ENCODE data around the gene WDR43.
"Not testable (repeated sequence)": the region's sequence is repeated elsewhere in the genome, so short reads cannot be mapped to it uniquely, and the experiment has no call there.

WDR43 gene

DNA sequence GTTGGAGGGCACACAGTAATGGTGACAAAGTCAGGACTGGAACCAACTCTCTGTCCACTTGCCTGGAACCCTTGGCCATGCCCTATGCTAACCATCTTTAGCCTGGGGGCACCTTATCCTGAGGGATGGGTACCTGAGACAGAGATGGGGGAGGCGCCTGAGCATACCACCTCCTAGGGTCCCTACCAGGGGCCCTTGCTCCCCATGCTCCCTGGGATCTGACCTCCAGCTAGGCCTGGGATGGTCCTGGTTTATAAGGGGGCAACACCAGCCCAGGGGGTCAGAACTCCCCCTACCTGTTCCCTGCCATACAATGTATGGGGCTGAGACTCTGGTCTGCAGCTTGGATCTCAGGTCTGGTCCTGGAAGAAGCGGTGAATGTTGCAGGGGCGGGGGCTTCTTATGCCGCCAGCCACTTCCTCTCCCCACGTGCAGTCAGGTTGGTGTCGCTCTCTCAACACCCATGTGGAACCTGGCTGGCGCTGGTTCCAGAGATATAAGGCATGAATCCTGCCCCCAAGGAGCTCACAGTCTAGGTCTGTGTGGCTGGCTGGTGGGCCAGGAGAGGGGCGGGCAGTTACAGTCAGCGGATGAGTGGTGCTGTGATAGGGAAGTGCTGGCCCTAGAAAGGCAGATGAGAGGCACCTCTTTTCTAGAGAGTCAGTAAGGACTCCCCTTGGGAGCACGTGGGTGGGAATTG lies 82.9 kb downstream of the WDR43 start:
- Histone ChIP-seq H3K9me3 (ENCODE audit: insufficient read depth, low read depth, low read length) (no peaks in the 10 kb centered on the region), H3K4me1 (ENCODE audit: control insufficient read depth in 1 of 2, insufficient read depth in 2 of 2, low read length in 2 of 2) (peaks cover 4 to 8% of the 10 kb centered on the region in 2 experiments), H4K12ac (ENCODE audit: low read depth, low read length) (no peak overlapping the region), H2AFZ (ENCODE audit: insufficient read depth, low read length, poor library complexity) (no peak overlapping the region), H3K27ac (ENCODE audit: low read depth, low read length) (no peak overlapping the region), H4K8ac (ENCODE audit: low read depth, low read length) (no peak overlapping the region), H3K18ac (ENCODE audit: low read length) (no peak overlapping the region), H3K36me3 (ENCODE audit: control insufficient read depth in 1 of 2, insufficient read depth in 2 of 2, low read length in 2 of 2) (no peaks in the 10 kb centered on the region), H3K79me1 (ENCODE audit: low read length) (no peaks in the 10 kb centered on the region), H3K79me2 (ENCODE audit: control insufficient read depth, insufficient read depth, low read length, poor library complexity) (no peaks in the 10 kb centered on the region), H4K91ac (ENCODE audit: low read depth, low read length) (no peak overlapping the region), H3K4me2 (ENCODE audit: low read length) (no peak overlapping the region), H2AK5ac (ENCODE audit: low read length) (no peak overlapping the region), H3K4me3 (ENCODE audit: low read depth, low read length) (no peak overlapping the region), H3K4ac (ENCODE audit: low read depth, low read length) (no peak overlapping the region), H3K9ac (ENCODE audit: low read length) (no peak overlapping the region), H2BK12ac (ENCODE audit: low read length) (no peak overlapping the region), H2BK5ac (ENCODE audit: low read depth, low read length, poor library complexity) (no peak overlapping the region), H3K14ac (ENCODE audit: low read length) (no peak overlapping the region), H3K23ac (ENCODE audit: low read length) (no peak overlapping the region), H3K27me3 (ENCODE audit: insufficient read depth, low read length) (no peaks in the 10 kb centered on the region), H2BK120ac (ENCODE audit: insufficient read depth, low read length, poor library complexity) (no peak overlapping the region)
- WGBS (ENCODE audit: extremely low coverage, insufficient coverage, insufficient read length): no CpG with 5 or more reads among the region's 10 CpGs
- no peak for DNase-seq

DNA sequence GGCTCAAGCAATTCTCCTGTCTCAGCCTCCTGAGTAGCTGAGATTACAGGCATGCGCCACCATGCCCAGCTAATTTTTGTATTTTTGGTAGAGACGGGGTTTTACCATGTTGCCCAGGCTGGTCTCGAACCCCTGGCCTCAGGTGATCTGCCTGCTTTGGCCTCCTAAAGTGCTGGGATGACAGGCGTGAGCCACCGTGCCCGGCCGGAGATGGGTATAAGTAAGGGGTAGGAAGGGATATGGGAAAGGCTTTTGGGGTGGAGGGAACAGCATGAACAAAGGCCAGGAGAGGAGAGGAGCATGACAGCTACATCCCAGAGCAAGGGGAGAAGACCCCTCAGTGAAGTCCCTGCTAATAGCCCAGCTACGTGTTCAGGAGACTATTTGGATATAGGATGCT lies 83.5 kb downstream of the WDR43 start:
- H2BK120ac ChIP-seq (ENCODE audit: insufficient read depth, low read length, poor library complexity); H4K91ac ChIP-seq (ENCODE audit: low read depth, low read length): not testable (repeated sequence)

DNA sequence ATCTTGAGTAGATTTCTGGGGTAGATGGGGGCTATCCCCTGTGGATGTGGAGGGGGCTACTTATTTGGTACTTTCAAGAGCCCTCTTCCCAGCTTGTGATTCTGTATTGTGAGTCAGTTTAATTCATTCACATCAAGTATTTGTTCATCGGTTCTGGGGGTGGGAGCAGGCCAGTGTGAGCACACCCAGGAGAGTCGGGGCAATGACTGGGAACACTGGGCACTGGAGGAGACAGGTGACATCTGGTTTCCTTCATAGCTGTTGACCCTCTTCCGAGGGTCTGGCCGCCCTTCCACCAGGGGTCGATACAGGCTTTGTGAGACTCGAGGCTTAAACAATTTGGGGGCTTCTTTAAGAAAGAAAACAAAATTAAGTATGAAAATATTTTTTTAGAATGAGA lies 84.1 kb downstream of the WDR43 start:
- H4K12ac ChIP-seq (ENCODE audit: low read depth, low read length): no peak overlapping the region
- no peak overlapping the region for H4K91ac ChIP-seq (ENCODE audit: low read depth, low read length)
- H3K23ac ChIP-seq (ENCODE audit: low read length): no peak overlapping the region
- no peak overlapping the region for H4K8ac ChIP-seq (ENCODE audit: low read depth, low read length)
- H2AFZ ChIP-seq (ENCODE audit: insufficient read depth, low read length, poor library complexity): no peak overlapping the region
- no peak overlapping the region for H3K4ac ChIP-seq (ENCODE audit: low read depth, low read length)
- WGBS (ENCODE audit: extremely low coverage, insufficient coverage, insufficient read length): no CpG with 5 or more reads among the region's 6 CpGs
- H3K9ac ChIP-seq (ENCODE audit: low read length): no peak overlapping the region
- H3K4me3 ChIP-seq (ENCODE audit: low read depth, low read length): no peak overlapping the region
- H3K9me3 ChIP-seq (ENCODE audit: insufficient read depth, low read depth, low read length): no peaks in the 10 kb centered on the region
- no peak overlapping the region for H2BK120ac ChIP-seq (ENCODE audit: insufficient read depth, low read length, poor library complexity)
- no peak for DNase-seq
- H2BK5ac ChIP-seq (ENCODE audit: low read depth, low read length, poor library complexity): no peak overlapping the region
- no peak overlapping the region for H2BK12ac ChIP-seq (ENCODE audit: low read length)
- no peaks in the 10 kb centered on the region for H3K79me1 ChIP-seq (ENCODE audit: low read length)
- no peaks in the 10 kb centered on the region for H3K36me3 ChIP-seq (ENCODE audit: control insufficient read depth in 1 of 2, insufficient read depth in 2 of 2, low read length in 2 of 2)
- no peak overlapping the region for H3K18ac ChIP-seq (ENCODE audit: low read length)
- H3K27ac ChIP-seq (ENCODE audit: low read depth, low read length): no peak overlapping the region
- no peak overlapping the region for H3K4me2 ChIP-seq (ENCODE audit: low read length)
- no peak overlapping the region for H3K14ac ChIP-seq (ENCODE audit: low read length)
- H2AK5ac ChIP-seq (ENCODE audit: low read length): no peak overlapping the region
- H3K27me3 ChIP-seq (ENCODE audit: insufficient read depth, low read length): no peaks in the 10 kb centered on the region
- peaks cover 4 to 8% of the 10 kb centered on the region in 2 experiments for H3K4me1 ChIP-seq (ENCODE audit: control insufficient read depth in 1 of 2, insufficient read depth in 2 of 2, low read length in 2 of 2)
- H3K79me2 ChIP-seq (ENCODE audit: control insufficient read depth, insufficient read depth, low read length, poor library complexity): no peaks in the 10 kb centered on the region

More for the DNA sequence above, 83.5 kb downstream of the WDR43 start:
- not testable (repeated sequence) for H3K9me3 ChIP-seq (ENCODE audit: insufficient read depth, low read depth, low read length); H3K9ac ChIP-seq (ENCODE audit: low read length); H3K79me1 ChIP-seq (ENCODE audit: low read length); H4K8ac ChIP-seq (ENCODE audit: low read depth, low read length); H4K12ac ChIP-seq (ENCODE audit: low read depth, low read length); H3K23ac ChIP-seq (ENCODE audit: low read length); H3K4me3 ChIP-seq (ENCODE audit: low read depth, low read length); H2AFZ ChIP-seq (ENCODE audit: insufficient read depth, low read length, poor library complexity); H3K27me3 ChIP-seq (ENCODE audit: insufficient read depth, low read length); H3K79me2 ChIP-seq (ENCODE audit: control insufficient read depth, insufficient read depth, low read length, poor library complexity); H3K18ac ChIP-seq (ENCODE audit: low read length); H2BK12ac ChIP-seq (ENCODE audit: low read length); H3K36me3 ChIP-seq (ENCODE audit: control insufficient read depth in 1 of 2, insufficient read depth in 2 of 2, low read length in 2 of 2); H2BK5ac ChIP-seq (ENCODE audit: low read depth, low read length, poor library complexity); H3K27ac ChIP-seq (ENCODE audit: low read depth, low read length); H3K4me2 ChIP-seq (ENCODE audit: low read length); H2AK5ac ChIP-seq (ENCODE audit: low read length); H3K4ac ChIP-seq (ENCODE audit: low read depth, low read length); H3K14ac ChIP-seq (ENCODE audit: low read length); H3K4me1 ChIP-seq (ENCODE audit: control insufficient read depth in 1 of 2, insufficient read depth in 2 of 2, low read length in 2 of 2); DNase-seq
- no CpG with 5 or more reads among the region's 8 CpGs for WGBS (ENCODE audit: extremely low coverage, insufficient coverage, insufficient read length)

DNA sequence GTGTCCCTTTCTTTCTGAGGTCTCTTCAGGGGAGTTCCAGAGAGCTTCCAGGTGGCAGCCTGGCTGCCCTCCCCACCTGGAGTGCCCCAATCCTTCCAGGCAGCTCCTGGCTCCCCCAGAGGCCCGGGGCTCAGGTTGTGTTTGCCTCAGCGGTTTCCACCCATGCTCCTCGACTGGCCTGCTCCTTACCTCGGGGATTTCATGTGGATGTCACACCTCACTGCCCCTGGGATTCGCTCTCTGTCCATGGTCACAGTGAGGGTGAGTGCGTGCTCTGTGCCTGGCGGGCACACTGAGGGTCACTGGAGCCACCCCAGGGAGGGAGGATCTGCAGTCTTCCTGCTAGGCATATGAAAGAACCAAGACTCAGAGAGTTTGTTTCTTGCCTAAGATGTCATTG lies 84.6 kb downstream of the WDR43 start:
- Histone ChIP-seq H2BK120ac (ENCODE audit: insufficient read depth, low read length, poor library complexity) (no peak overlapping the region), H3K4me2 (ENCODE audit: low read length) (no peak overlapping the region), H3K9ac (ENCODE audit: low read length) (no peak overlapping the region), H3K79me1 (ENCODE audit: low read length) (no peaks in the 10 kb centered on the region), H3K4me1 (ENCODE audit: control insufficient read depth in 1 of 2, insufficient read depth in 2 of 2, low read length in 2 of 2) (peaks cover 4 to 8% of the 10 kb centered on the region in 2 experiments), H4K12ac (ENCODE audit: low read depth, low read length) (no peak overlapping the region), H2AK5ac (ENCODE audit: low read length) (no peak overlapping the region), H3K4me3 (ENCODE audit: low read depth, low read length) (no peak overlapping the region), H3K27ac (ENCODE audit: low read depth, low read length) (no peak overlapping the region), H3K9me3 (ENCODE audit: insufficient read depth, low read depth, low read length) (no peaks in the 10 kb centered on the region), H3K27me3 (ENCODE audit: insufficient read depth, low read length) (no peaks in the 10 kb centered on the region), H4K91ac (ENCODE audit: low read depth, low read length) (no peak overlapping the region), H3K14ac (ENCODE audit: low read length) (no peak overlapping the region), H4K8ac (ENCODE audit: low read depth, low read length) (no peak overlapping the region), H3K23ac (ENCODE audit: low read length) (no peak overlapping the region), H2AFZ (ENCODE audit: insufficient read depth, low read length, poor library complexity) (no peak overlapping the region), H2BK12ac (ENCODE audit: low read length) (no peak overlapping the region), H3K4ac (ENCODE audit: low read depth, low read length) (no peak overlapping the region), H3K18ac (ENCODE audit: low read length) (no peak overlapping the region), H2BK5ac (ENCODE audit: low read depth, low read length, poor library complexity) (no peak overlapping the region), H3K79me2 (ENCODE audit: control insufficient read depth, insufficient read depth, low read length, poor library complexity) (no peaks in the 10 kb centered on the region), H3K36me3 (ENCODE audit: control insufficient read depth in 1 of 2, insufficient read depth in 2 of 2, low read length in 2 of 2) (no peaks in the 10 kb centered on the region)
- WGBS (ENCODE audit: extremely low coverage, insufficient coverage, insufficient read length): no CpG with 5 or more reads among the region's 7 CpGs
- DNase-seq: no peak

Measured in trophoblast cell (in vitro differentiated cells and primary cell).